ENCODE measurements around the gene LPIN1. TPM values are rescaled to one million over a fixed set of nuclear protein-coding genes. Genes with fewer than 3 reads are reported as not detected.

The LPIN1 gene
- total and polyA plus RNA-seq, 4 donors, result 10.1 to 27.4 (median 13.4) TPM

DNA sequence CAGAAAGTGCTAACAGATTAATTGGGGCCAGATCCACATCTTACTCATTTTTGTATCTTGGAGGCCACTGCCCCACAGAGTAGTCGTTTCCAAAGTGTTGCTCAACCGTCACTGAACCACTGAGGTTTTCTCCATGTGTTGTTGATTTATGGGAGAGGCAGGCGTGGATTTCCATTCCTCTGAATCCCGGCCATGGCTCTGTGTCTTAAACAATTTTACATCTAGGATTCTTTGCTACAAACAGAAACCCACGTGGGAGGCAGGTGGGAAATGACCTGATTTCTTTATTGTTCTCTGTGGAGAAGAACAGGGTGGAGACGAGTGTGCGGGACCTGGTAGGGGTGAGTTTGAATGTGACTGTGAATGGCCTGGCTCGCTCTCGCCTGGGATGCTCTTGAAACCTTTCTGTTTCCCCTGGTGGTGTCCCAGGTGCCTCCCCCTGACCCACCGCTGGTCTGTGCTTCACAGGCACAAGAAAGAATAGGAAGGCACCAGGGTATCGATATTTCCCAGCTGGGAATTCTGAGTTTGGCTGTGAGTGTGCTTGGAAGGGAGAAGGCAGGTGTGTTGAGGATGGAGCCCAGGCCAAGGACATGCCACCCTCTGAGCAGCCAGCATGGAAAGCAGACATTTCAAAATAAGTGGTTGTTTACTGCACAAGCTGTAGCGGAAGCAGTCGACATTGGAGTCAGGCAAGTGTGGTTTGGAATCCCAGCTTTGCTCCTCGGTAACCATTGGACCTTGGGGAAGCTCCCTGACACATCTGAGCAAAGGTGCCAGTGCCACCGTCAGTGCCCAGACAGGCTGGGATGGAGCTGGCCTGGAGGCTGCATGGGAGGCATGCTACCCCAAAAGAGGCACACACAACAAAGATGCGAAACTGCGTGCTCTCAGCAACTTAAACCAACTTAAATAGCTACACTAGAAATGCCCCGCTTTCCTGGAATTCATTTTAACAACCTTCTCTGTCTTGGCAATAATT is 50.0 kb downstream of the LPIN1 start (continued):
- TF ChIP-seq RXRA (IDR thresholded peaks at IDR 0.05) (no peak), NR2F2 (IDR thresholded peaks at IDR 0.05) (no peak), JUND (IDR thresholded peaks at IDR 0.05) (no peak), HNF4A (conservative IDR thresholded peaks at IDR 0.05) (no peak), YY1 (IDR thresholded peaks at IDR 0.05) (no peak), REST (IDR thresholded peaks at IDR 0.05) (no peak)
- TF ChIP-seq, protein P1, sequence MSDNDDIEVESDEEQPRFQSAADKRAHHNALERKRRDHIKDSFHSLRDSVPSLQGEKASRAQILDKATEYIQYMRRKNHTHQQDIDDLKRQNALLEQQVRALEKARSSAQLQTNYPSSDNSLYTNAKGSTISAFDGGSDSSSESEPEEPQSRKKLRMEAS (IDR thresholded peaks at IDR 0.05), result no peak

DNA sequence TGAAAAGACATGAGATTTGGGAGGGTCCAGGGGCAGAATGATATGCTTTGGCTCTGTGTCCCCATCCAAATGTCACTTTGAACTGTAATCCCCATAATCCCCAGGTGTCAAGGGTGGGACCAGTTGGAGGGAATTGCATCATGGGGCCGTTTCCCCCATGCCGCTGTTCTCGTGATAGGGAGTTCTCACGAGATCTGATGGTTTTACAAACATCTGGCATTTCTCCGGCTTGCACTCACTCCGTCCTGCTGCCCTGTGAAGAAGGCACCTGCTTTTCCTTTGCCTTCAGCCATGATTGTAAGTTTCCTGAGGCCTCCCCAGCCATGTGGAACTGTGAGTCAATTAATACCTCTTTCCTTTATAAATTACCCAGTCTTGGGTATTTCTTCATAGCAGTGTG is 51.4 kb downstream of the LPIN1 start:
- no peak overlapping the region for H3K9ac ChIP-seq (ENCODE audit: low read depth in 1 of 2, low read length in 2 of 2)
- TF ChIP-seq TAF1 (conservative IDR thresholded peaks at IDR 0.05), result no peak
- no peak for TF ChIP-seq CTCF (IDR thresholded peaks at IDR 0.05; ENCODE audit: low read depth, low read length, missing input control)
- no peak for TF ChIP-seq YY1 (IDR thresholded peaks at IDR 0.05)
- TF ChIP-seq SP1 (IDR thresholded peaks at IDR 0.05), result no peak
- TF ChIP-seq, protein P1 (IDR thresholded peaks at IDR 0.05), result no peak
- no peak for TF ChIP-seq GABPA (IDR thresholded peaks at IDR 0.05 in 1 of 2, conservative IDR thresholded peaks at IDR 0.05 in 1 of 2)
- TF ChIP-seq HNF4A (conservative IDR thresholded peaks at IDR 0.05), result no peak
- no peak for TF ChIP-seq ATF3 (IDR thresholded peaks at IDR 0.05)
- TF ChIP-seq, protein P2, sequence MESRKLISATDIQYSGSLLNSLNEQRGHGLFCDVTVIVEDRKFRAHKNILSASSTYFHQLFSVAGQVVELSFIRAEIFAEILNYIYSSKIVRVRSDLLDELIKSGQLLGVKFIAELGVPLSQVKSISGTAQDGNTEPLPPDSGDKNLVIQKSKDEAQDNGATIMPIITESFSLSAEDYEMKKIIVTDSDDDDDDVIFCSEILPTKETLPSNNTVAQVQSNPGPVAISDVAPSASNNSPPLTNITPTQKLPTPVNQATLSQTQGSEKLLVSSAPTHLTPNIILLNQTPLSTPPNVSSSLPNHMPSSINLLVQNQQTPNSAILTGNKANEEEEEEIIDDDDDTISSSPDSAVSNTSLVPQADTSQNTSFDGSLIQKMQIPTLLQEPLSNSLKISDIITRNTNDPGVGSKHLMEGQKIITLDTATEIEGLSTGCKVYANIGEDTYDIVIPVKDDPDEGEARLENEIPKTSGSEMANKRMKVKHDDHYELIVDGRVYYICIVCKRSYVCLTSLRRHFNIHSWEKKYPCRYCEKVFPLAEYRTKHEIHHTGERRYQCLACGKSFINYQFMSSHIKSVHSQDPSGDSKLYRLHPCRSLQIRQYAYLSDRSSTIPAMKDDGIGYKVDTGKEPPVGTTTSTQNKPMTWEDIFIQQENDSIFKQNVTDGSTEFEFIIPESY (IDR thresholded peaks at IDR 0.05), result no peak
- no peak for TF ChIP-seq EGR1 (IDR thresholded peaks at IDR 0.05; ENCODE audit: low read depth in 2 of 2)
- no peak for TF ChIP-seq RAD21 (IDR thresholded peaks at IDR 0.05)
- TF ChIP-seq REST (IDR thresholded peaks at IDR 0.05), result no peak
- TF ChIP-seq HNF4G (IDR thresholded peaks at IDR 0.05), result no peak
- no peak for TF ChIP-seq RXRA (IDR thresholded peaks at IDR 0.05)
- no peak for TF ChIP-seq FOXA2 (IDR thresholded peaks at IDR 0.05)
- no peak for TF ChIP-seq NR2F2 (IDR thresholded peaks at IDR 0.05)
- TF ChIP-seq JUND (IDR thresholded peaks at IDR 0.05), result no peak
- TF ChIP-seq FOXA1 (IDR thresholded peaks at IDR 0.05), result no peak
- H3K27me3 ChIP-seq (ENCODE audit: control insufficient read depth in 4 of 4, insufficient read depth in 4 of 4, low read length in 3 of 4), result no peaks in the 10 kb centered on the region
- no peaks in the 10 kb centered on the region for H3K9me3 ChIP-seq (ENCODE audit: control insufficient read depth in 4 of 4, low read length in 3 of 4)
- WGBS, result 95% methylated on average over 6 of the region's 6 CpGs
- no peaks in the 10 kb centered on the region for H3K4me1 ChIP-seq (ENCODE audit: control insufficient read depth in 4 of 4, insufficient read depth in 4 of 4, low read length in 3 of 4)
- peaks cover 12 to 88% (median 55%) of the 10 kb centered on the region in 4 donors for H3K36me3 ChIP-seq (ENCODE audit: control insufficient read depth in 4 of 4, insufficient read depth in 3 of 4, low read depth in 1 of 4, low read length in 3 of 4)
- DNase-seq (ENCODE audit: low spot score), result no peak
- H3K27ac ChIP-seq (ENCODE audit: low read depth in 1 of 2, low read length in 2 of 2), result no peak overlapping the region
- no peak overlapping the region for H3K4me3 ChIP-seq (ENCODE audit: low read depth in 1 of 3, low read length in 3 of 3)

Measured in liver (tissue), 9 donors.